H1 (cell line): ENCODE results near the gene EPHA4. TPM values are rescaled to one million over a fixed set of nuclear protein-coding genes. Genes with fewer than 3 reads are reported as not detected.

Experiments used
- CTCF ChIA-PET: fragments of 300-600 bp; sonication (Branson Sonifier 250); formaldehyde crosslinking; loops from one replicate; lab custom pipeline; 2021; ENCODE audit not compliant: partially characterized antibody; lab: Charles Lee
- POLR2A ChIA-PET: fragments of 300-600 bp; sonication (Branson Sonifier 250); formaldehyde crosslinking; loops from one replicate; lab custom pipeline; 2021; ENCODE audit warnings: inconsistent platforms; ENCODE audit not compliant: partially characterized antibody; lab: Charles Lee
- DNase-seq, 2 experiments: peaks; one replicate each; pipeline versions ENCODE4 v3.0.0 to v3.0.0-alpha.2; 2010 to 2022; ENCODE audit warnings: low spot score in 2 of 2, low read depth in 1 of 2, mixed read lengths in 1 of 2
- FAIRE-seq: peaks from 2 replicates; lab custom pipeline; 2011; peaks lifted over from hg19 to GRCh38; lab: Jason Lieb, UNC
- H2AFZ ChIP-seq: 2 replicates; pipeline ENCODE4 v1.8.1; 2012; ENCODE audit warnings: low read length, inconsistent platforms
- H2AK5ac ChIP-seq: 2 replicates; pipeline ENCODE4 v1.6.1; 2013; ENCODE audit warnings: low read depth, low read length
- H2BK120ac ChIP-seq: replicated peaks from 2 replicates; pipeline ENCODE3; 2013; ENCODE audit warnings: low read depth, low read length, inconsistent platforms
- H2BK12ac ChIP-seq: 2 replicates; pipeline ENCODE4 v1.6.1; 2013; ENCODE audit warnings: low read depth, low read length
- H2BK15ac ChIP-seq: 2 replicates; pipeline ENCODE4 v1.6.1; 2013; ENCODE audit warnings: low read length
- H2BK20ac ChIP-seq: 2 replicates; pipeline ENCODE4 v1.6.1; 2013; ENCODE audit warnings: low read length
- H2BK5ac ChIP-seq: 2 replicates; pipeline ENCODE4 v1.6.1; 2013; ENCODE audit warnings: low read depth, low read length
- H3K14ac ChIP-seq: 2 replicates; pipeline ENCODE4 v1.6.1; 2013; ENCODE audit warnings: inconsistent platforms; ENCODE audit not compliant: insufficient read length
- H3K18ac ChIP-seq: 2 replicates; pipeline ENCODE4 v1.6.1; 2013; ENCODE audit warnings: low read length; ENCODE audit errors: extremely low read depth
- H3K23ac ChIP-seq: 2 replicates; pipeline ENCODE4 v1.6.1; 2013; ENCODE audit warnings: inconsistent platforms; ENCODE audit not compliant: insufficient read length
- H3K23me2 ChIP-seq: 2 replicates; pipeline ENCODE4 v1.6.1; 2013; ENCODE audit warnings: low read depth, low read length
- H3K27ac ChIP-seq: 2 replicates; pipeline ENCODE4 v1.6.1; 2011; ENCODE audit warnings: low read depth, low read length, inconsistent platforms
- H3K27me3 ChIP-seq, 4 experiments: replicated peaks in 1 of 4; 1 replicate in 1 of 4; 2 replicates in 3 of 4; pipeline versions ENCODE4 v1.6.1 to v1.8.1; 2011 to 2013; ENCODE audit warnings: low read length in 3 of 4, mild to moderate bottlenecking in 3 of 4, inconsistent platforms in 2 of 4, mixed read lengths in 2 of 4, moderate library complexity in 1 of 4; ENCODE audit not compliant: control insufficient read depth in 3 of 4, insufficient read depth in 3 of 4; ENCODE audit errors: extremely low read depth in 1 of 4
- H3K36me3 ChIP-seq, 4 experiments: 2 replicates each; pipeline versions ENCODE4 v1.6.1 to v1.8.1; 2011 to 2013; ENCODE audit warnings: mild to moderate bottlenecking in 4 of 4, low read length in 3 of 4, moderate library complexity in 2 of 4, control low read depth in 1 of 4, inconsistent platforms in 1 of 4; ENCODE audit not compliant: insufficient read depth in 4 of 4, control insufficient read depth in 2 of 4
- H3K4ac ChIP-seq: replicated peaks from 2 replicates; pipeline ENCODE3; 2013; ENCODE audit warnings: low read length, low read depth, mixed read lengths, inconsistent platforms; ENCODE audit not compliant: insufficient read length
- H3K4me1 ChIP-seq, 4 experiments: replicated peaks in 1 of 4; 1 replicate in 1 of 4; 2 replicates in 3 of 4; pipeline versions ENCODE4 v1.6.1 to v1.8.1; 2011 to 2013; ENCODE audit warnings: low read length in 3 of 4, inconsistent platforms in 2 of 4, mixed read lengths in 1 of 4; ENCODE audit not compliant: insufficient read depth in 4 of 4, control insufficient read depth in 3 of 4
- H3K4me2 ChIP-seq, 2 experiments: 2 replicates each; pipeline versions ENCODE4 v1.6.1 to v1.8.1; 2011 to 2013; ENCODE audit warnings: low read depth in 2 of 2, low read length in 2 of 2, control low read depth in 1 of 2, inconsistent platforms in 1 of 2, mild to moderate bottlenecking in 1 of 2; ENCODE audit not compliant: insufficient read depth in 1 of 2
- H3K4me3 ChIP-seq, 4 experiments: fragments of 200-600, 300-600 bp in 1 of 4; sonication (generic), shearing (Covaris generic), sonication (Bioruptor Twin) in 1 of 4; 2 replicates each; pipeline versions ENCODE4 v1.5.1 to v1.8.1; 2011 to 2016; ENCODE audit warnings: low read length in 4 of 4, low read depth in 3 of 4, control low read depth in 2 of 4, inconsistent platforms in 2 of 4, mild to moderate bottlenecking in 2 of 4, mixed read lengths in 1 of 4, moderate library complexity in 1 of 4; ENCODE audit not compliant: insufficient read depth in 2 of 4; ENCODE audit errors: extremely low read depth in 1 of 4
- H3K56ac ChIP-seq: replicated peaks from 2 replicates; pipeline ENCODE3; 2013; ENCODE audit warnings: low read depth, mild to moderate bottlenecking, mixed read lengths, low read length, inconsistent platforms; ENCODE audit not compliant: insufficient read length
- H3K79me1 ChIP-seq: 2 replicates; pipeline ENCODE4 v1.6.1; 2013; ENCODE audit warnings: low read depth, low read length, control low read depth
- H3K79me2 ChIP-seq, 2 experiments: 2 replicates each; pipeline versions ENCODE4 v1.6.1 to v1.8.1; 2012 to 2013; ENCODE audit warnings: low read length in 2 of 2, mild to moderate bottlenecking in 2 of 2, inconsistent platforms in 1 of 2; ENCODE audit not compliant: insufficient read depth in 2 of 2, control insufficient read depth in 1 of 2
- H3K9ac ChIP-seq, 4 experiments: replicated peaks in 1 of 4; 1 replicate in 1 of 4; 2 replicates in 3 of 4; pipeline versions ENCODE4 v1.6.1 to v1.8.1; 2011 to 2013; ENCODE audit warnings: low read depth in 3 of 4, low read length in 3 of 4, control low read depth in 2 of 4, mild to moderate bottlenecking in 2 of 4, moderate library complexity in 2 of 4, inconsistent platforms in 1 of 4; ENCODE audit errors: extremely low read depth in 1 of 4
- H3K9me3 ChIP-seq, 2 experiments: 2 replicates each; pipeline versions ENCODE4 v1.6.1 to v1.8.1; 2012 to 2013; ENCODE audit warnings: mild to moderate bottlenecking in 2 of 2, moderate library complexity in 2 of 2, control low read depth in 1 of 2, inconsistent platforms in 1 of 2, low read depth in 1 of 2, low read length in 1 of 2, mixed read lengths in 1 of 2; ENCODE audit not compliant: insufficient read depth in 2 of 2
- H4K20me1 ChIP-seq, 2 experiments: replicated peaks in 1 of 2; 2 replicates each; pipeline versions ENCODE3 to v1.8.1; 2011 to 2013; ENCODE audit warnings: inconsistent platforms in 2 of 2, low read length in 2 of 2, mild to moderate bottlenecking in 1 of 2; ENCODE audit not compliant: insufficient read depth in 2 of 2, control insufficient read depth in 1 of 2
- H4K5ac ChIP-seq: 2 replicates; pipeline ENCODE4 v1.6.1; 2013; ENCODE audit warnings: low read length, low read depth, mixed read lengths, inconsistent platforms; ENCODE audit not compliant: insufficient read length
- H4K8ac ChIP-seq: 2 replicates; pipeline ENCODE4 v1.8.0; 2013; ENCODE audit warnings: mild to moderate bottlenecking, moderate library complexity, low read length, inconsistent platforms; ENCODE audit not compliant: insufficient read depth; ENCODE audit errors: extremely low read depth
- H4K91ac ChIP-seq: replicated peaks from 2 replicates; pipeline ENCODE3; 2013; ENCODE audit warnings: low read length, mixed read lengths, inconsistent platforms; ENCODE audit not compliant: insufficient read length
- BACH1 ChIP-seq: IDR thresholded peaks from 2 replicates; pipeline ENCODE4 v1.6.1; 2012; ENCODE audit warnings: low read length, improper control_type of control experiment
- CREB1 ChIP-seq: IDR thresholded peaks from 2 replicates; pipeline ENCODE4 v1.6.1; 2012; ENCODE audit warnings: inconsistent platforms
- CTCF ChIP-seq, 3 experiments: IDR thresholded peaks; 1 replicate in 2 of 3; 2 replicates in 1 of 3; pipeline versions ENCODE4 v1.5.1 to v1.6.1; 2011; ENCODE audit warnings: low read length in 3 of 3, mild to moderate bottlenecking in 3 of 3, inconsistent platforms in 2 of 3, low read depth in 1 of 3, moderate library complexity in 1 of 3; ENCODE audit not compliant: insufficient read depth in 1 of 3; ENCODE audit errors: control extremely low read depth in 1 of 3
- HDAC6 ChIP-seq: IDR thresholded peaks from one replicate; pipeline ENCODE4 v1.7.1; 2012; ENCODE audit warnings: low read depth, mild to moderate bottlenecking, inconsistent platforms, low read length, moderate library complexity
- KDM1A ChIP-seq: fragments of 200-600, 300-600 bp; sonication (generic); IDR thresholded peaks from 2 replicates; pipeline ENCODE4 v1.7.1; 2016; ENCODE audit warnings: mild to moderate bottlenecking, low read length, borderline replicate concordance
- KDM5A ChIP-seq: fragments of 200-600 bp; IDR thresholded peaks from 2 replicates; pipeline ENCODE4 v1.7.1; 2012; ENCODE audit warnings: mild to moderate bottlenecking, low read length, inconsistent platforms, mixed read lengths
- POU5F1 ChIP-seq: IDR thresholded peaks from 2 replicates; pipeline ENCODE4 v1.6.1; 2011; ENCODE audit warnings: low read depth, mild to moderate bottlenecking, low read length, moderate library complexity
- RNF2 ChIP-seq: fragments of 200-900, 300-1000 bp; sonication (generic); IDR thresholded peaks from 2 replicates; pipeline ENCODE4 v1.7.1; 2016; ENCODE audit warnings: borderline replicate concordance, low read depth, mild to moderate bottlenecking, antibody characterized with exemption, low read length; ENCODE audit not compliant: poor library complexity, severe bottlenecking; ENCODE audit errors: missing control alignments
- SAP30 ChIP-seq: fragments of 300-600 bp; sonication (generic); IDR thresholded peaks from 2 replicates; pipeline ENCODE4 v1.7.1; 2012; ENCODE audit warnings: low read length, moderate library complexity, mild to moderate bottlenecking, inconsistent platforms; ENCODE audit not compliant: insufficient read depth, insufficient replicate concordance
- SRF ChIP-seq: IDR thresholded peaks from 2 replicates; pipeline ENCODE4 v1.6.1; 2011; ENCODE audit warnings: mild to moderate bottlenecking, low read depth, low read length, moderate library complexity
- TAF7 ChIP-seq: optimal IDR thresholded peaks from 2 replicates; pipeline ENCODE3; 2011; ENCODE audit warnings: low read depth, mild to moderate bottlenecking, inconsistent platforms, low read length, moderate library complexity, borderline replicate concordance
- WGBS, 2 experiments: shearing (Covaris generic) in 1 of 2; methylation state at CpG; one replicate each; pipeline versions ENCODE4 v1.1.6 to v1.1.7; 2013 to 2015; ENCODE audit warnings: low lambda C conversion rate in 2 of 2, mixed read lengths in 2 of 2, inconsistent platforms in 1 of 2, low coverage in 1 of 2, missing lambda C conversion rate in 1 of 2; ENCODE audit not compliant: insufficient replicate concordance in 2 of 2, insufficient coverage in 1 of 2, insufficient read length in 1 of 2; ENCODE audit errors: extremely low coverage in 1 of 2, missing lambda C conversion rate in 1 of 2; 5-methylcytosine and 5-hydroxymethylcytosine counted together
- polyA plus RNA-seq, 7 experiments: library from polyadenylated mRNA; depleted of rRNA in 3 of 7; stranded (reverse) in 5 of 7; unstranded in 2 of 7; fragments of >200 nt in 5 of 7; fragments of 200-250 nt in 2 of 7; gene quantifications; 1 replicate in 5 of 7; 2 replicates in 1 of 7; 4 replicates in 1 of 7; pipeline versions ENCODE4 v1.2.1 to v1.2.3, GENCODE V29; 2011 to 2013; ENCODE audit warnings: missing spikeins in 2 of 7, mixed read lengths in 2 of 7
- total RNA-seq: library from RNA; stranded (reverse); fragmentation: NEBNext Ultra II Directional; extraction: Animal tissue kit (Norgen Biotek cat#: 25700); gene quantifications from 2 replicates; pipeline ENCODE4 v1.2.1, GENCODE V29; 2021

The EPHA4 gene
- total and polyA plus RNA-seq, 2 of the 8 experiments (the other 6 are each of a cell fraction or from before 2014, with no cell fraction given): 4.3 to 5.7 TPM

- H3K79me2 ChIP-seq: no peaks in the 10 kb centered on the region
- ChIA-PET POLR2A (no interaction called here), CTCF (interaction anchor here (0.6 to 0.7 kb wide), 3 partner anchors 10 to 778 kb away, joined by 3 read pairs; no protein-coding TSS in a partner anchor)
- H3K27me3 ChIP-seq: no peaks in the 10 kb centered on the region
- no peaks in the 10 kb centered on the region for H3K79me1 ChIP-seq
- no peak overlapping the region for H2BK15ac ChIP-seq
- H3K4me2 ChIP-seq: no peak overlapping the region
- FAIRE-seq (no peak), DNase-seq (no peak)
- no peak overlapping the region for H4K5ac ChIP-seq
- H2AK5ac ChIP-seq: no peak overlapping the region
- no peak overlapping the region for H3K23ac ChIP-seq
- no peak overlapping the region for H3K14ac ChIP-seq
- H3K23me2 ChIP-seq: no peaks in the 10 kb centered on the region; the same call in 1 of the 2 replicates
- WGBS, 2 experiments: 85% methylated on average over 1 of the region's 1 CpG; no CpG with 5 or more reads in 1 of the 2 experiments
- H3K18ac ChIP-seq: no peak overlapping the region
- H2BK12ac ChIP-seq: no peak overlapping the region
- no peaks in the 10 kb centered on the region for H4K20me1 ChIP-seq
- TF ChIP-seq HDAC6 (no peak), SAP30 (no peak), KDM1A (no peak), CREB1 (no peak), SRF (no peak), RNF2 (no peak), BACH1 (no peak), KDM5A (no peak), CTCF (IDR thresholded peaks at IDR 0.05; ENCODE audit: control extremely low read depth in 1 of 3, insufficient read depth in 1 of 3, low read depth in 1 of 3, low read length in 3 of 3) (no peak), POU5F1 (no peak), TAF7 (no peak)
- H3K4ac ChIP-seq: no peak overlapping the region
- no peak overlapping the region for H2BK20ac ChIP-seq
- no peak overlapping the region for H3K56ac ChIP-seq
- no peak overlapping the region for H3K4me3 ChIP-seq
- H2AFZ ChIP-seq: no peak overlapping the region
- no peak overlapping the region for H2BK5ac ChIP-seq
- no peaks in the 10 kb centered on the region for H3K9me3 ChIP-seq
- no peak overlapping the region for H4K8ac ChIP-seq
- H3K9ac ChIP-seq: no peak overlapping the region
- no peak overlapping the region for H2BK120ac ChIP-seq
- H3K27ac ChIP-seq: no peak overlapping the region
- H3K36me3 ChIP-seq: no peaks in the 10 kb centered on the region
- no peaks in the 10 kb centered on the region for H3K4me1 ChIP-seq
- H4K91ac ChIP-seq: no peak overlapping the region
Observed at GRCh38 chr2:221402072-221402471, 170.0 kb downstream of the EPHA4 start.
